WI38 (cell line): ENCODE results near the gene FAM53B.

Experiments
- H3K4me3 ChIP-seq: 2 replicates; pipeline ENCODE4 v1.5.1; 2011; ENCODE audit warnings: low read depth, mild to moderate bottlenecking, control low read depth, low read length
- CTCF ChIP-seq: IDR thresholded peaks from 2 replicates; pipeline ENCODE4 v1.5.1; 2012; ENCODE audit warnings: low read depth, mild to moderate bottlenecking, control low read depth, low read length

The FAM53B gene

GRCh38 chr10:124686707-124687376 is 57.3 kb downstream of the FAM53B start:
- no peak overlapping the region for H3K4me3 ChIP-seq
- TF ChIP-seq CTCF: no peak

GRCh38 chr10:124685261-124685660 is 58.9 kb downstream of the FAM53B start:
- H3K4me3 ChIP-seq: no peak overlapping the region
- TF ChIP-seq CTCF: no peak

- no peak for TF ChIP-seq CTCF
- no peak overlapping the region for H3K4me3 ChIP-seq
Measured at GRCh38 chr10:124683814-124684213, 60.4 kb downstream of the FAM53B start.

- no peak overlapping the region for H3K4me3 ChIP-seq
- no peak for TF ChIP-seq CTCF
Measured at GRCh38 chr10:124681626-124682552, 62.3 kb downstream of the FAM53B start.

- no peak overlapping the region for H3K4me3 ChIP-seq
- no peak for TF ChIP-seq CTCF
Measured at GRCh38 chr10:124681091-124681490, 63.1 kb downstream of the FAM53B start.

- no peak for TF ChIP-seq CTCF
- no peak overlapping the region for H3K4me3 ChIP-seq
Measured at GRCh38 chr10:124680675-124681074, 63.5 kb downstream of the FAM53B start.

GRCh38 chr10:124679401-124679800 is 64.8 kb downstream of the FAM53B start:
- TF ChIP-seq CTCF: no peak
- no peak overlapping the region for H3K4me3 ChIP-seq
